ENCODE measurements around the gene RAPGEF3.

DNA sequence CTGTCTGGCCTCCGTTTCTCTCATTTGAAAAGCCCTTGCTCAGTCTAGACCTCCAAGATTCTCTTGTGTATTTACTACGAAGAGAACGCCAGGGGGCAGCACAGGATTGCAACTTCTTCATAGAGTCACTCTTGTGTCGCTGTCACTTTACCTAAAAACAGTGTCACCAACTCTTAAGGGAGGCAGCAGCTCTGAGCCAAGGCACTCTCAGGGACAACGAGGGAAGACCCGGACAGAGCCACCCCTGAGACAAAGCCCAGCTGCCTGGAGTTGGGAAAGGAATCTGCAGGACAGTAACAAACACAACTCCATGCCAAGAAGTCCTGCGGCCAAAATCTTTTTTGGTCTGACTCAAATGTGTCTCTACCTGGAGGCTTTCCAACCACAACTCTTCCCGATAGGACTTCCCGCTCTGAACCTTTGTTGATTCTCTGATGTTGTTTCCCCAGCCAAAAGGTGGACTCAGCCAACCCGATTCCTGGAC is 43.2 kb downstream of the RAPGEF3 start:
- TF ChIP-seq CTCF (IDR thresholded peaks at IDR 0.05) (peak; percentile 65 to 93 (median 92)), POLR2A (IDR thresholded peaks at IDR 0.05) (no peak)
